HUDEP-2 (cell line): ENCODE measurements around the gene DNAH8.

Experiments used
- DNase-seq, 76 experiments: peaks; one replicate each; lab custom pipeline; 2025; ENCODE audit not compliant: unreplicated experiment in 76 of 76; lab: John Stamatoyannopoulos, UW

Gene DNAH8

DNA sequence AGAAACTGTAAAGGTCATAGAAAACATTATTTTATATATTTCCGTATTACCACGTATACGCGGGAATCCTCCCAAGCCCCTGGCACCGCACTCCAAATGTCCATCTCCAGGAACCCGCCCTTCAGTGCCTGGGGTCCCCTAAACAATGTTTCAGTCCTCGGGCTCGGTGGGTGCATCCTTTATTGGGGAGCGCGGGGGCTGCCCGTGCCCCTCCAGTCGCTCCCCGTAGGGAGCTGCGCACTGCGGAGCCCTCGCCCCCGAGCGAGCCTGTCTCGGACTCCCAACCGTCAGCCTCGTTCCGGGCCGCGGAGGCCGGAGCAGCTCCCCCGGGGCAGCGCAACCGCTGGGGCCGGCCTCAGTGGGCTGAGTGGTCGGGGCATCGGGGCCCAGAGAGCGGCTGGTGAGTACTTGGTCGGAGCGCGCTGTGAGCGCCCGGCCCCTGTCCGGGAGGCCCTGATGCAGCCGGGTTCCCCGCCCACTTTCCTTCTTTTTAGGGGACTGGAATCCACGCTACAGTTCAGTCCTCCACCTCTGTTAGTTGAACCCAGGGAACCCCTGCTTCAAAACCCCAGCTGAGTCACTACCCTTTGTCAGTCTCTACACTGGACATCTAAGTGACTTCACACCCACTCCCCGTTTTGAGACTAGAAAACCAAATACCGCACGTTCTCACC lies at the start of gene DNAH8:
TSS of gene DNAH8 (plus strand) at position 296 of the 674 bp plus-strand sequence. CDS start 7,499 bp downstream, outside the sequence.
- no peak for DNase-seq

DNA sequence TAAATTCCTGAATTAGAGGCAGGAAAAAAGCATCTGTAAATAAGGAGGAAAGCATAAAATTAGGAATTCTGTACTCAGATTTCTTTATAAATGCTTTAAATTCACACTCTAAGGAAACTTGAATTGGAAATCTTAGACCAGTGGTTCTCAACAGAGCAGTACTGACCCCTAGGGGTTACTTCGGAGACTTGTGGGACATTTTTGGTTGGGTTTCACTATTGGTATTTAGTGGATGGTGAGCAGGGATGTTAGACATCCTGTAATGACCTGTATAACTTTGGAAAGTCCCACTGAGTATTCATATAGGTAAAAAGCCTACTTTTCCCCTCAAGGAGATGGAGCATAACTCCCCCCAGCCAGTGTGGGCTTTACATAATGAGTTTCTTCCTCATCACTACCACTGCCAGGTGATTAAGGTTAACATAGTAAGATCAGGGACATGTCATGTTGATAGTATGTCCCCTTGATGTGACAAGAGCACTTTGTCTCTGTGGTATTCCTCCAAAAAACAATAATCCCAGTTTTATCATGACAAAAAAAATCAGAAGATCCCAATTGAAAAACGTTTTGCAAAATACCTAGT lies 43.1 kb upstream of the DNAH8 start:
- DNase-seq: peak in 25 of 76 experiments; percentile 3 to 54 (median 24)

- peak in 9 of 76 experiments; percentile 5 to 32 (median 11) for DNase-seq
Observed at GRCh38 chr6:38673397-38674165, 41.5 kb upstream of the DNAH8 start.

DNA sequence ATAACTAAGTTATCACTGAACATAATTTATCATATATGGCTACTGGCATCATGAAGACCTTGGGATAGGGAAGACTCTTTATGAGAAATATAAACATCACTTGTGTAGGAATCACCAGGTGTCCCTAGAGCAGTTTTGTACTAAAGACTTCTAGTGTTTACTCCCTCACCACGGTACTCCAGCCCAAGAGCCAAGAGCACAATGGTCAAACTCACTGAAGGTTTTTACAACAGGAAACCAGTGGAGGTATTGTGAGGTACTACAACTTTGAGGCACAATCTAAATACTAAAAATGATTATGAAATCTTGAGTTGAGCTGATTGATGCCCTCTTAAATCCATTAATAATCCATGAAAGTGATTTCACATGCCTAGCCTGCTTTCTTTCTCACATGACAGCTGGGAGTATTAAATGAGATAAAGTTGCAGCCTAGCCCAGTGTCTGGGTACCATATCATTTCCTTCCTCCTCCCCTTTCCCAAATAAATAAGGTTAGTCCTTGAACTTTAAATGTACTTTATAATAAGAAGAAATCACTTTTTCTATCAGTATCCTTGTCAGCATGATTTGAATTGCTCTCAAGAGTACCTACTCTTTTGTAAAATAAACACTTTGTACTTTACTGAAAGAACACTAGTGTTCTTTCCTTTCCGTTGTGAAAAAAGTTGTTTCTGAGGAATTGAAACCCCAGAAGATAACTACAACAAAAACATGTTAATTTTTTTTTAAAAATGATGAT lies 38.7 kb upstream of the DNAH8 start:
- DNase-seq: no peak

DNA sequence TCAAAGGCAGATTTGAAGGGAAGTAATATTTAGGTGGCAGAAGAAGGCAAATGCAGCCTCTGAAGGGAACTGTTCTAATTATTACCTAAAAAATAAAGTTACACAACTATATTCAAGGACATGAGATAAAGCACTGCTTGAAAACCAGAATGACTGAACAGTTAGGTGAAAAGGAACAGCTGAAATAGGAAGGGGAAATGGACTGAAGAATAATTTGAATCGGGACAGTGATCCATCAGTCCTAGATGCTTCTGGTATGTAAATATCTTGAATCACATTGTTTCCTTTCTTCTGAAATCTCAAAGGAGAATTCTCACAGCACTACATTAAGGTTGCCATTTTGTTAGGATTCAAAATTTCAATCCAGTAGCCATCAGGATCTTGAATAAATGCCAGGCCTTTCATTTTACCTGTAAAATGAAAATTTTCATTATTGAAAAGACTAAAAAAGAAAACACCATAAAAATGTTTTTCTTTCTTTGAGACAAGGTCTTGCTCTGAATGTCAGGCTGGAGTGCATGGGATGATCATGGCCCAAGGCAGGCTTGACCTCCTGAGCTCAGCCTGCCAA lies 38.1 kb upstream of the DNAH8 start:
- no peak for DNase-seq

DNA sequence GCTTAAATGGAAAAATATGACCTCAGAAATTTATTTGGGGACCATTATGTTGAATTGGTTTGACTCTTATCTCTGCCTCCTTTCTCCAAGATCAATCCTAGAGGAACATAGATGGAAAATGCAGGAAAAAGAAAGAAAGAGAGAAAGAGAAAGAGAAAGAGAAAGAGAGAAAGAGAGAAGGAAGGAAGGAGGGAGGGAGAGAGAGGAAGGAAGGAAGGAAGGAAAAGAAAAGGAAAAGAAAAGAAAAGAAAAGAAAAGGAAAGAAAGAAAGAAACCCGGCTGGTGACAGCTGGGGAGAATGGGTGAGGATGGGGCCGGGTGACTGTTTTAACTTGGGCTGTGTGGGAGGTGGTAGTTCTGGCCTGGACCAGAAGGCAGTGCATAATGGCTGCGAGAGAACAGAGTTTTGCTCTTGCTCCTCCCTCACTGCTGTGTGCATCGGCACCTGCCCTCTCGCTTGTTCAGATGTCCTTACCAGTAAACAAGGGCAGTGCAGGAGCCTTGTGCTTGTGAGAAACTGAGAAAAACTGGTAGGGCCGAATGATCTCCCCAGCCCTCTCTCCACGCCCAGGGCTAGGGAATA lies 36.8 kb upstream of the DNAH8 start:
- DNase-seq: no peak

- DNase-seq: no peak
Observed at GRCh38 chr6:38679668-38680067, 35.4 kb upstream of the DNAH8 start.

DNA sequence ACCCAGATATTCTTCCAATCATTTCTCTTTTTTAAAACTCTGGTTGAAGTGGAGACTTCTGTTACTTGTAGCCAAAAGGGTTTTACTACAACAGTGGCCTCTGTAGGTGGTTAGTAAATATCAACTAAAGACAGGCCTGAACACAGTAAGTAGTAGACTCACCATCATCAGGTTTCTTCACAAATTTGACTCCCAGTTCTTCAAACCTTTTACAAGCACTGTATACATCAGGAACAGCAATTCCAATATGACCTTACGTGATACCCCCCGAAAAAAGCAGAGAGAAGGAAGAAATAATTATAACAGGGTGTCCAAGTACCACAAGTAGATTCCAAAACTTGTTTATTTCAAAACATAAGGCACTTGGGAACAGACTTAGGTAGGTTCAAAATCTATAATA lies 33.3 kb upstream of the DNAH8 start:
- no peak for DNase-seq

DNA sequence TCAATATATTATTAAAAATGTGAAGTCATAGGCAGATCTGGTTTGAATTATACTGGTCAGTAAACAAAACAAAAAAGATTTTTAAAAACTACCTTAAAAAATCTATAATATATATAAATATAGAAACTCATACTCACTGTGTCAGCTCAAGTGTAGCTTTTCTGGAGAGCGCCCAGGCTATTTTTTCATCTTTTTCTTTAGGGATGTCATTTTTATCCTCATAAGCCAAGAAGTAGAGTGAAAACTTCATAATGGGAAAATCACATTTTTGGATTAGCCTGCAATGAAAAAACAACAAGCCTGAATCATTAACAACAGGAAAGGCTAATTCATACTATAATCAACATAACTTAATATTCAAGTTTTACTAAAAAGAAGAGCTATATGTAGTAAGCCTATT lies 30.9 kb upstream of the DNAH8 start:
- no peak for DNase-seq

DNA sequence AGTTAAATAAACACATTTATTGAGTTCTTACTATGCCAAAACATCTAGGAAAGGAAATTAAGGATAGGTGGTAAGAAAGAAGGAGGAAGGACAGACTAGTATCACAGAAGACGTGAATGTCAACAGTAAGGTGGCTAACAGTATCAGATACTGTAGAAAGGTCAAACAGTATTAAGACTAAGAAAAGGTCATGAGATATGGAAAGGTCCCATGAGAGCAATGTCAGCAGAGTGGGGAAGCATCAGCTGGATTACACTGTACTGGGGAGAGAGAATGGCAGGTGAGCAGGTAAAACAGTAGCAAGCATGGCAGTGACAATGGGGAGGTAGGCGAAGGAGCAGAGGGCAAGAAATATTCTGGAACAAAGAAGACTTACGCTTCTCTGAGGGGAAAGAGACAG lies 30.2 kb upstream of the DNAH8 start:
- no peak for DNase-seq

DNA sequence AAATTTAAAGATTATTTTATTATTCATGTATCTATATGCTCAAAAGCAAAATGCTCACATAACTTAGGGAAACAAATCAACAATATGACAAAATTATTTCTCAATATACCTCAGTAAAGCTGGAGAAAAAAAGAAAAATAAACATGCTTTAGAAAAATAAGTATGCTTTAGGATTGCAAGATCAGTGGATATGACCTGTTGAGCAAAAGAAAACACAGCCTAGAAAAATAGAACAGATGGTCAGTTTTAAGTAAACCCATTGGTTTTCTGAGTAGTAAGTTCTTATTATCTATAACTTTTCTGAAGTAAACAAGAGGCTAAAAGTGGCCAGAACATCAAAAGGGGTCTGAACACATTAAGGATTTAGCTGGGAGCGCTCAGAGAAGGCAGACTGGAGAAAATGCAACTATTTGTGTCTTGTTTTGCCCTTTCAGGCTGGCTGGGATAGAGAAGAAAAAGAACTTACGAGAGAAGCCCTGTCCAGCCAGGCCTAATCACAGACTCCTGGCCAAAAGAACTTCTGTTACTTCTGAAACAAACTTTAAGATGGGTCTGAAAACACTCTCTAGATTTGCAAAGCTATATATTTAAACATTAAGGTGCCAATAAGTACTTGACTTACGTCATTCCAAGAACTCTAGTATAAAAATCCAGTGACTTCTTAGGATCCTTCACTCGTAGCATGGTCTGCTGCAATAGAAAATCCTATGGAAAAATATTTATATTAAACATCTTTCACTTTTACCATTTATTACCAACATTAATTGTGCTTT lies 28.7 kb upstream of the DNAH8 start:
- no peak for DNase-seq

GRCh38 chr6:38687043-38687353 lies 28.1 kb upstream of the DNAH8 start:
- no peak for DNase-seq

DNA sequence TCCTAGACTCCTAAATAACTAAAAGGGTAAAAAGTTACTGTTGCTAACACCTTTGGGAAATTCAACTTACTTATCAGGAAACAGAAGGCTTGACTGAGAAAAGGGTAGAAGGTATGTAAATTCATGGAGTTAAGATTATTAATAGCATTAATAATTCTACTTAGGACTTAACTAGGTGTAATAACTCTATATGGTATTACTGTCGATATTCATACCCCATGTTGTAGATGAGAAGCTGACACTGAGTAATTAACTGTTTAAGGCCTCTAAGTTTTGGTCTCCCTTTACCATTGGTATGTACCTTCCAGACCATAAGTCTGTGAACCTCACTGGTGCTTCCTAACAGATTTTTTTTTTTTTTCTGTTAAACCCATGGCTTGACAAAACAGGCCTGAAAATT lies 27.6 kb upstream of the DNAH8 start:
- no peak for DNase-seq

DNA sequence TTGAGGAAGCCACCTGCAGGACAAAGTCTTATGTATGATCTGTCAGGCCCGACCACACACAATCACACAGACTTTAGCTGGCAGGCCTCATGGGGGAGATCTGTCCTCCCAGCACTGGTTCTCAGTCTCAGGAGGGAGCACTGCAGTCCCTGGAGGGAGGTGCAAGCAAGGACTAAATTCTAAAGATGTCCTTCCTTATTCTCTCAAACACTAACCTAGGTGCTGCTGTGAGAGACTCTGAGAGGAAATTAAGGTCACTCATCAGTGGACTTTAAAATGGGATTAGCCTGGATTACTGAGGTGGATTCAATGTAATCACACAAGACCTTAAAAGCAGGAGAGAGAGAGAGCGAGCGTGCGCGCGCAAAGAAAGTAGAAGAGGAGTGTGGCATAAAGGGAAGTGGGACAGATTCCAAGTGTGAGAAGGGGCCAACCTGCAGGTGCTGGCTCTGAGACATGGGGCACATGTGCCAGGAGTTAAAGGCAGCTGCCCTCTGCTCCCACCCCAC lies 26.5 kb upstream of the DNAH8 start:
- DNase-seq: peak in 1 of 76 experiments; percentile 16

DNA sequence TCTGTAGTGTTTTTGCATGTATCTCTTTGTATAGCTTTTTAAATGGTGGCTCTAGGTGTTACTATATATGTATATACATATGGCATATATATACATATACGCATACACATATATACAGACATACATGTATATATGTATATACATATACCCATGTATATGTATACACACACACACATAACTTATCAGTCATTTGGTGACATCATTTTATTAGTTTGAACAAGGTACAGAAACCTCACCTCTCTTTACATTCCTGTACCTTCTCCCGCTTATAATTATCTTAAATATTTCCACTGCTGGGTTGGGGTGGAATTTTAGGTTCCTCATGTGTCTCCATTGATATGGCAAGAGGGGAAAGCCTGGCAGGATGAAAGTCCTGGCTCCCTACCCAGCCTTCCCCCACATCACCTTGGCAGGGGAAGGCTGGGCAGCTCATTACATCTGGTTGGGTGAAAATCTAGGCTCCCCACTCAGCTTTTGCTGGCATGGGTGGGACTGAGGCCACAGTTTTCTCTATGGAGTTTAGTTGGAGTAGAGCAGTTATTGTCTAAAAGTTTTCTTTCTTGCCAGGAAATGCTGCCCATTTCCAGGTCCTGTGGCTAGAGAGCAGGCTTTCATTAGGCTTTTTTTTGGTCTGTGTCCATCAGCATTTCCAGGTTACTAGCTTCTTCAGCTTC lies 19.7 kb upstream of the DNAH8 start:
- DNase-seq: no peak

GRCh38 chr6:38695933-38696332 lies 19.2 kb upstream of the DNAH8 start:
- no peak for DNase-seq

DNA sequence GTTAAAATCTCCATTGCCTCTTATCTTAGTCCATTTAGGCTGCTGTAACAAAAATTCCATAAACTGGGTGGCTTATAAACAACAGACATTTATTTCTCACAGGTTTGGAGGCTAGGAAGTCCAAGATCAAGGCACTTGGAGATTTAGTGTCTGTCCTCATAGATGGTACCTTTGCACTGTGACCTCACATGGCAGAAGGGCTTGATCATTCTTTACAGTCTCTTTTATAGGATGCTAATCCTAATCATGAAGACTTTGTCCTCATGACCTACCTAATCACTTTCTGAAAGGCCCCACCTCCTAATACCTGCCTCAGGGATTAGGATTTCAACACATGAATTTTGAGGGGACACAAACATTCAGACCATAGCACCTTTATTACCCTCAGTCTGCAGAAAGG lies 18.8 kb upstream of the DNAH8 start:
- DNase-seq: no peak

DNA sequence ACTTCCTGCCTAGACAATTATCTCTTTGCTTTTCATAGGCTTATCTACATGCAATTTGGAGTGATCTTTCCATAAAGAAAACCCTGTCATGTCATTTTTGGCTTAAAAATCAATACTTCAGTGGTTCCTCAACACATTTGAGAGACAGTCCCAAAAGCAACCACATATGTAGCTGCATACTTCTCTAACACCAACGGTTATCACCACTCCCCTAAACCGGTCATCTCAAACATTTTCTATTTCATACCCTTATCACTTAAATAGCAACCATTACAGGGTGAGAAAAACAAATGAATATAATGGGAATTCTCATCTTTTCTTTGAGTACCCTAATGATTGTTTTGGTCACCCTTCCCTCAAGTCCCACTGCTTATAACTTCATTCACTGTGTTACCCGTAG lies 17.3 kb upstream of the DNAH8 start:
- DNase-seq: no peak

DNA sequence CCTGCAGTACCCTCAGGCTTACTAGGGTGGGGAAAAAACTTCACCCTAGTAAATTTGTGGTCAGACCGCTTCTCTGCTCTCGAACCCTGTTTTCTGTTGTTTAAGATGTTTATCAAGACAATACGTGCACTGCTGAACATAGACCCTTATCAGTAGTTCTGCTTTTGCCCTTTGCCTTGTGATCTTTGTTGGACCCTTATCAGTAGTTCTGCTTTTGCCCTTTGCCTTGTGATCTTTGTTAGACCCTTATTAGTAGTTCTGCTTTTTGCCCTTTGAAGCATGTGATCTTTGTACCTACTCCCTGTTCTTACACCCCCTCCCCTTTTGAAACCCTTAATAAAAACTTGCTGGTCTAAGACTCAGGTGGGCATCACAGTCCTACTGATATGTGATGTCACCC lies 15.4 kb upstream of the DNAH8 start:
- DNase-seq: peak in 12 of 76 experiments; percentile 15 to 77 (median 36)
